ENCODE results near the gene PTPRD. TPM values are rescaled to one million over a fixed set of nuclear protein-coding genes. Genes with fewer than 3 reads are reported as not detected.

The PTPRD gene
- total RNA-seq, 3 donors from 2014 or later (not counting 1 experiment from before 2014, with no cell fraction given): 0.05 to 0.68 TPM; not detected in 1

DNA sequence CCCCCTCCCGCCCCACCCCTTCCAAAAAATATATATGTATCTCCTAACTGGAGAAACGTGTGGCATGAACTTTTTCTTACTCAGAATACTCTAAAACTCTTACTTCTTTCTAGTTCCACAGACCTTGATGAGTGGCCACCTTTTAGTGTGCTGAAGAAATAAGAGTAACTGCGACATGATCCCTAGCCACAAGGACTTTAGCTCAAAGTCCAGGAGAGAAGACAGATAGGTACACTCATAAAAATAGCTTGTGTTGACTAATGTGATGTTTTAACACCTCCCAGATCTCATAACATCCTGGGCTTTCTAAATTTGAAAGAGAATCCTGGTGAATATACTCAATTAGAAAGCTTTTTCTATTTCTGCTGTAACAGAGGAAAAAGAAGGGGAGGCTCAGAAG is 1808.2 kb downstream of the PTPRD start:
- Histone ChIP-seq H3K27me3 (ENCODE audit: control insufficient read depth, insufficient read depth, low read length) (no peaks in the 10 kb centered on the region), H3K4me3 (ENCODE audit: low read length) (no peak overlapping the region), H3K4me1 (ENCODE audit: control insufficient read depth, insufficient read depth, low read length) (no peaks in the 10 kb centered on the region), H3K27ac (ENCODE audit: low read length) (no peak overlapping the region), H3K36me3 (ENCODE audit: control insufficient read depth, insufficient read depth, low read length) (no peaks in the 10 kb centered on the region), H3K9me3 (ENCODE audit: control insufficient read depth, insufficient read depth, low read length) (no peaks in the 10 kb centered on the region)
- intact Hi-C loops (cut with micrococcal nuclease): no loop called here
- TF ChIP-seq, protein P1, sequence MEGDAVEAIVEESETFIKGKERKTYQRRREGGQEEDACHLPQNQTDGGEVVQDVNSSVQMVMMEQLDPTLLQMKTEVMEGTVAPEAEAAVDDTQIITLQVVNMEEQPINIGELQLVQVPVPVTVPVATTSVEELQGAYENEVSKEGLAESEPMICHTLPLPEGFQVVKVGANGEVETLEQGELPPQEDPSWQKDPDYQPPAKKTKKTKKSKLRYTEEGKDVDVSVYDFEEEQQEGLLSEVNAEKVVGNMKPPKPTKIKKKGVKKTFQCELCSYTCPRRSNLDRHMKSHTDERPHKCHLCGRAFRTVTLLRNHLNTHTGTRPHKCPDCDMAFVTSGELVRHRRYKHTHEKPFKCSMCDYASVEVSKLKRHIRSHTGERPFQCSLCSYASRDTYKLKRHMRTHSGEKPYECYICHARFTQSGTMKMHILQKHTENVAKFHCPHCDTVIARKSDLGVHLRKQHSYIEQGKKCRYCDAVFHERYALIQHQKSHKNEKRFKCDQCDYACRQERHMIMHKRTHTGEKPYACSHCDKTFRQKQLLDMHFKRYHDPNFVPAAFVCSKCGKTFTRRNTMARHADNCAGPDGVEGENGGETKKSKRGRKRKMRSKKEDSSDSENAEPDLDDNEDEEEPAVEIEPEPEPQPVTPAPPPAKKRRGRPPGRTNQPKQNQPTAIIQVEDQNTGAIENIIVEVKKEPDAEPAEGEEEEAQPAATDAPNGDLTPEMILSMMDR (IDR thresholded peaks at IDR 0.05): no peak
- Mint-ChIP-seq H3K36me3 (no peaks in the 10 kb centered on the region), H3K4me3 (no peak overlapping the region), H3K9me3 (no peaks in the 10 kb centered on the region), H3K27ac (no peak overlapping the region), H3K4me1 (no peaks in the 10 kb centered on the region), H3K27me3 (ENCODE audit: low read depth in 2 of 2) (no peaks in the 10 kb centered on the region)
- ATAC-seq (no peak), DNase-seq (no peak)
- 75% methylated on average over 3 of the region's 3 CpGs for WGBS (ENCODE audit: insufficient coverage)

GRCh38 chr9:8802242-8802641 is 1810.6 kb downstream of the PTPRD start:
- WGBS (ENCODE audit: insufficient coverage): 100% methylated on average over 4 of the region's 4 CpGs
- H3K9me3 ChIP-seq (ENCODE audit: control insufficient read depth, insufficient read depth, low read length): no peaks in the 10 kb centered on the region
- H3K27me3 ChIP-seq (ENCODE audit: control insufficient read depth, insufficient read depth, low read length): no peaks in the 10 kb centered on the region
- intact Hi-C loops (cut with micrococcal nuclease): no loop called here
- H3K36me3 Mint-ChIP-seq: no peaks in the 10 kb centered on the region
- H3K4me3 Mint-ChIP-seq: no peak overlapping the region
- no peak overlapping the region for H3K27ac ChIP-seq (ENCODE audit: low read length)
- no peaks in the 10 kb centered on the region for H3K4me1 Mint-ChIP-seq
- no peaks in the 10 kb centered on the region for H3K36me3 ChIP-seq (ENCODE audit: control insufficient read depth, insufficient read depth, low read length)
- no peaks in the 10 kb centered on the region for H3K27me3 Mint-ChIP-seq (ENCODE audit: low read depth in 2 of 2)
- DNase-seq: no peak
- H3K4me3 ChIP-seq (ENCODE audit: low read length): no peak overlapping the region
- TF ChIP-seq, protein P1 (IDR thresholded peaks at IDR 0.05): no peak
- H3K9me3 Mint-ChIP-seq: no peaks in the 10 kb centered on the region
- no peak for ATAC-seq
- no peaks in the 10 kb centered on the region for H3K4me1 ChIP-seq (ENCODE audit: control insufficient read depth, insufficient read depth, low read length)
- H3K27ac Mint-ChIP-seq: no peak overlapping the region

DNA sequence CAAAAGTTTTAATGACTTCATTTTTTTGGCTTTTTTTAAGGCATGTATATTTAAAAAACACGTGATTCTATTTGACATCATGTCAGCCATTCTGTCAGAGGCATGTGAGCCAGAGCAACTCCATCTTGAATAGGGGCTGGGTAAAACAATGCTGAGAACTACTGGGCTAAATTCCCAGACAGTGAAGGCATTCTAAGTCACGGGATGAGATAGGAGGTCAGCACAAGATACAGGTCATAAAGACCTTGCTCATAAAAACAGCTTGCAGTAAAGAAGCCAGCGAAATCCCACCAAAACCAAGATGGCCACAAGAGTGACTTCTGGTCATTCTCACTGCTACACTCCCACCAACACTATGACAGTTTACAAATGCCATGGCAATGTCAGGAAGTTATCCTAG is 1812.6 kb downstream of the PTPRD start:
- Mint-ChIP-seq H3K4me3 (no peak overlapping the region), H3K27me3 (ENCODE audit: low read depth in 2 of 2) (no peaks in the 10 kb centered on the region), H3K36me3 (no peaks in the 10 kb centered on the region), H3K9me3 (no peaks in the 10 kb centered on the region), H3K4me1 (no peaks in the 10 kb centered on the region), H3K27ac (no peak overlapping the region)
- Histone ChIP-seq H3K4me1 (ENCODE audit: control insufficient read depth, insufficient read depth, low read length) (no peaks in the 10 kb centered on the region), H3K9me3 (ENCODE audit: control insufficient read depth, insufficient read depth, low read length) (no peaks in the 10 kb centered on the region), H3K4me3 (ENCODE audit: low read length) (no peak overlapping the region), H3K36me3 (ENCODE audit: control insufficient read depth, insufficient read depth, low read length) (no peaks in the 10 kb centered on the region), H3K27me3 (ENCODE audit: control insufficient read depth, insufficient read depth, low read length) (no peaks in the 10 kb centered on the region), H3K27ac (ENCODE audit: low read length) (no peak overlapping the region)
- no peak for ATAC-seq
- TF ChIP-seq, protein P1 (IDR thresholded peaks at IDR 0.05): no peak
- no peak for DNase-seq
- 82% methylated on average over 3 of the region's 3 CpGs for WGBS (ENCODE audit: insufficient coverage)
- intact Hi-C loops (cut with micrococcal nuclease): no loop called here

DNA sequence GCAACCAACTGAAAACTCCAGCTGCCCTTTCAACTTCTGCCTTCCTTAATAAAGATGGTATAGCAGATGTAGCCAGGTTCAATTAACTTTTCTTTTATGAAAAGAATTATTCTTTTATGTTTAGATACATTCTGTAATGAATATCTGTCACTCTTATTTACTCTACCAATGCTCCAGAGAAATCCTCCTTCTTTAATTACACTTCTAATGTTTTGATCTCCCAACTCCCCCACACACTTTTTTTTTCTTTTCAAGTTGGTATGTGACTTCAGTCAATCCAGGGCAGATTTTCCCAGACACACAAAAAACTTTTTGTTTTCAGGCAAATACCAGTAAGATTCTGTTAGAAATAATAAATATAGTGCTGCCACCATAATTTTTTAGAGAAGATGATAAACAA is 1813.2 kb downstream of the PTPRD start:
- no peak overlapping the region for H3K27ac Mint-ChIP-seq
- H3K4me3 Mint-ChIP-seq: no peak overlapping the region
- H3K4me1 Mint-ChIP-seq: no peaks in the 10 kb centered on the region
- intact Hi-C loops (cut with micrococcal nuclease): no loop called here
- H3K27ac ChIP-seq (ENCODE audit: low read length): no peak overlapping the region
- no peaks in the 10 kb centered on the region for H3K27me3 Mint-ChIP-seq (ENCODE audit: low read depth in 2 of 2)
- H3K36me3 ChIP-seq (ENCODE audit: control insufficient read depth, insufficient read depth, low read length): no peaks in the 10 kb centered on the region
- H3K36me3 Mint-ChIP-seq: no peaks in the 10 kb centered on the region
- H3K4me3 ChIP-seq (ENCODE audit: low read length): no peak overlapping the region
- ATAC-seq: no peak
- DNase-seq: no peak
- no peaks in the 10 kb centered on the region for H3K9me3 Mint-ChIP-seq
- no peaks in the 10 kb centered on the region for H3K9me3 ChIP-seq (ENCODE audit: control insufficient read depth, insufficient read depth, low read length)
- TF ChIP-seq, protein P1 (IDR thresholded peaks at IDR 0.05): no peak
- H3K4me1 ChIP-seq (ENCODE audit: control insufficient read depth, insufficient read depth, low read length): no peaks in the 10 kb centered on the region
- no peaks in the 10 kb centered on the region for H3K27me3 ChIP-seq (ENCODE audit: control insufficient read depth, insufficient read depth, low read length)
